Measurements from ENCODE around the gene KRT39. TPM values are rescaled to one million over a fixed set of nuclear protein-coding genes. Genes with fewer than 3 reads are reported as not detected.

Gene KRT39
- polyA plus RNA-seq, 3 donors: not detected

- intact Hi-C loops (cut with micrococcal nuclease): no loop called here
- Histone ChIP-seq H3K9me3 (replicated peaks in 1 of 2; ENCODE audit: control insufficient read depth in 1 of 2, insufficient read depth in 1 of 2, low read length in 2 of 2) (no peaks in the 10 kb centered on the region), H3K9ac (ENCODE audit: insufficient read depth, low read length, poor library complexity, severe bottlenecking) (no peak overlapping the region), H3K79me2 (ENCODE audit: insufficient read depth, low read length) (no peaks in the 10 kb centered on the region), H2AFZ (ENCODE audit: insufficient read depth, low read depth, low read length, poor library complexity, severe bottlenecking) (no peak overlapping the region), H3K4me2 (replicated peaks; ENCODE audit: extremely low read depth, low read length, poor library complexity, severe bottlenecking) (no peak overlapping the region), H4K20me1 (ENCODE audit: insufficient read depth, low read length) (no peaks in the 10 kb centered on the region), H3K4me3 (replicated peaks in 1 of 3; ENCODE audit: low read depth in 2 of 3, low read length in 3 of 3) (no peak overlapping the region), H3K4me1 (ENCODE audit: control insufficient read depth in 1 of 2, insufficient read depth in 2 of 2, low read length in 2 of 2) (peaks cover 13 to 17% of the 10 kb centered on the region in 2 donors), H3K27me3 (ENCODE audit: control insufficient read depth in 2 of 2, insufficient read depth in 2 of 2, low read length in 2 of 2) (peaks cover 7 to 12% of the 10 kb centered on the region in 2 donors), H3K36me3 (replicated peaks in 1 of 2; ENCODE audit: control insufficient read depth in 1 of 2, insufficient read depth in 2 of 2, low read length in 2 of 2) (no peaks in the 10 kb centered on the region), H3K27ac (ENCODE audit: low read depth in 1 of 2, low read length in 2 of 2) (no peak overlapping the region)
- no peak for DNase-seq
- Mint-ChIP-seq H3K27me3 (ENCODE audit: low read depth in 3 of 3) (peaks cover 8 to 12% (median 8%) of the 10 kb centered on the region in 3 donors), H3K9me3 (peaks cover 0 to 10% (median 0%) of the 10 kb centered on the region in 7 donors), H3K36me3 (no peaks in the 10 kb centered on the region), H3K4me1 (peaks cover 14% of the 10 kb centered on the region), H3K4me3 (no peak overlapping the region), H3K27ac (peak overlapping the region in 2 of 7 donors; percentile 41 to 66)
- TF ChIP-seq, protein P1, sequence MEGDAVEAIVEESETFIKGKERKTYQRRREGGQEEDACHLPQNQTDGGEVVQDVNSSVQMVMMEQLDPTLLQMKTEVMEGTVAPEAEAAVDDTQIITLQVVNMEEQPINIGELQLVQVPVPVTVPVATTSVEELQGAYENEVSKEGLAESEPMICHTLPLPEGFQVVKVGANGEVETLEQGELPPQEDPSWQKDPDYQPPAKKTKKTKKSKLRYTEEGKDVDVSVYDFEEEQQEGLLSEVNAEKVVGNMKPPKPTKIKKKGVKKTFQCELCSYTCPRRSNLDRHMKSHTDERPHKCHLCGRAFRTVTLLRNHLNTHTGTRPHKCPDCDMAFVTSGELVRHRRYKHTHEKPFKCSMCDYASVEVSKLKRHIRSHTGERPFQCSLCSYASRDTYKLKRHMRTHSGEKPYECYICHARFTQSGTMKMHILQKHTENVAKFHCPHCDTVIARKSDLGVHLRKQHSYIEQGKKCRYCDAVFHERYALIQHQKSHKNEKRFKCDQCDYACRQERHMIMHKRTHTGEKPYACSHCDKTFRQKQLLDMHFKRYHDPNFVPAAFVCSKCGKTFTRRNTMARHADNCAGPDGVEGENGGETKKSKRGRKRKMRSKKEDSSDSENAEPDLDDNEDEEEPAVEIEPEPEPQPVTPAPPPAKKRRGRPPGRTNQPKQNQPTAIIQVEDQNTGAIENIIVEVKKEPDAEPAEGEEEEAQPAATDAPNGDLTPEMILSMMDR (IDR thresholded peaks at IDR 0.05): no peak
- WGBS (ENCODE audit: insufficient coverage): 100% methylated on average over 1 of the region's 3 CpGs
These were observed 31.1 kb downstream of the KRT39 start for GRCh38 chr17:40935624-40936023.

- intact Hi-C loops (cut with micrococcal nuclease): no loop called here
- Histone ChIP-seq H3K4me2 (replicated peaks; ENCODE audit: extremely low read depth, low read length, poor library complexity, severe bottlenecking) (no peak overlapping the region), H3K36me3 (replicated peaks in 1 of 2; ENCODE audit: control insufficient read depth in 1 of 2, insufficient read depth in 2 of 2, low read length in 2 of 2) (no peaks in the 10 kb centered on the region), H3K79me2 (ENCODE audit: insufficient read depth, low read length) (no peaks in the 10 kb centered on the region), H3K9ac (ENCODE audit: insufficient read depth, low read length, poor library complexity, severe bottlenecking) (no peak overlapping the region), H2AFZ (ENCODE audit: insufficient read depth, low read depth, low read length, poor library complexity, severe bottlenecking) (no peak overlapping the region), H3K27me3 (ENCODE audit: control insufficient read depth in 2 of 2, insufficient read depth in 2 of 2, low read length in 2 of 2) (peaks cover 7 to 12% of the 10 kb centered on the region in 2 donors), H4K20me1 (ENCODE audit: insufficient read depth, low read length) (no peaks in the 10 kb centered on the region), H3K4me3 (replicated peaks in 1 of 3; ENCODE audit: low read depth in 2 of 3, low read length in 3 of 3) (no peak overlapping the region), H3K27ac (ENCODE audit: low read depth in 1 of 2, low read length in 2 of 2) (no peak overlapping the region), H3K4me1 (ENCODE audit: control insufficient read depth in 1 of 2, insufficient read depth in 2 of 2, low read length in 2 of 2) (peaks cover 13 to 17% of the 10 kb centered on the region in 2 donors), H3K9me3 (replicated peaks in 1 of 2; ENCODE audit: control insufficient read depth in 1 of 2, insufficient read depth in 1 of 2, low read length in 2 of 2) (no peaks in the 10 kb centered on the region)
- no peak overlapping the region for H3K27ac Mint-ChIP-seq
- no peak overlapping the region for H3K4me3 Mint-ChIP-seq
- no peaks in the 10 kb centered on the region for H3K36me3 Mint-ChIP-seq
- H3K4me1 Mint-ChIP-seq: peaks cover 11% of the 10 kb centered on the region
- TF ChIP-seq, protein P1 (IDR thresholded peaks at IDR 0.05): no peak
- DNase-seq: no peak
- peaks cover 5 to 12% (median 8%) of the 10 kb centered on the region in 3 donors for H3K27me3 Mint-ChIP-seq (ENCODE audit: low read depth in 3 of 3)
- no CpG with 5 or more reads among the region's 2 CpGs for WGBS (ENCODE audit: insufficient coverage)
- H3K9me3 Mint-ChIP-seq: peaks cover 0 to 2% (median 0%) of the 10 kb centered on the region in 7 donors
These were observed 34.1 kb downstream of the KRT39 start for GRCh38 chr17:40932608-40933007.

All from CD14-positive monocyte (primary cell).